Activated effector memory CD4-positive, alpha-beta T cell treated with Interleukin-2 at 50 U/mL for 16 hours (primary cell): ENCODE results near the gene GRIP2.

Source experiments
- DNase-seq: peaks from one replicate; pipeline ENCODE4 v3.0.0-alpha.2; 2020

The GRIP2 gene

DNA sequence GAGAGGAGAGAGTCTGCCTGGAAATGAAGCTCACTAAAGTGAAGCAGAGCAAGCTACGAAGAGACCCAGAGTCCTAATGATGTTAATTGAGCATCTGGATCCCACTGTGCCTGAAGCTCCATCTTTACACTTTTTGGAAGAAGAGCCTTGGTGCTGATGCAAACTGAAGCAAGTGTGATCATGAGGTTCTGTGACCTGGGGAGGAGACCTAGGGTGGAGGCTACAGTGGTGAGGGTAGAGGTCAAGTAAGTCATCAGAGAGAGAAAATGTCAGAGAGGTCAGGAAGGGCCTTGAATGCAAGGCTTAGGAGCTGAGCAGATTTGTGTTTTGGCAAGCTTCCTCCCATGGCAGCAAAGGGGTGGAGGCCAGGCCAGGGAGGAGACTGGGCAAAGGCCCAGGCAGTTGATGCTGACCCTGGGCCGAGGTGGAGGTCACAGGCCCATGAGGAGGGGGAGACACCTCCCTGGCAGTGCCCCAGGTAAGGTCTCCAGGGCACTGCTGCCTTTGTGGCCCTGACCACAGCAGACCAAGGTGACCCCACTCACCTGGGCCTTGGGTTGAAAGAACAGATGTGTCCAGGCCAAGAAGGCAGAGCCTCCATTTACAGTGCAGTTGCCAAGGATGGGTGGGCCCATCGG, 1.6 kb downstream of the GRIP2 start:
- DNase-seq = no peak

GRCh38 chr3:14537590-14538450, 2.3 kb downstream of the GRIP2 start:
- DNase-seq = no peak

- DNase-seq = no peak
Observed at GRCh38 chr3:14536837-14537589, 3.1 kb downstream of the GRIP2 start.

DNA sequence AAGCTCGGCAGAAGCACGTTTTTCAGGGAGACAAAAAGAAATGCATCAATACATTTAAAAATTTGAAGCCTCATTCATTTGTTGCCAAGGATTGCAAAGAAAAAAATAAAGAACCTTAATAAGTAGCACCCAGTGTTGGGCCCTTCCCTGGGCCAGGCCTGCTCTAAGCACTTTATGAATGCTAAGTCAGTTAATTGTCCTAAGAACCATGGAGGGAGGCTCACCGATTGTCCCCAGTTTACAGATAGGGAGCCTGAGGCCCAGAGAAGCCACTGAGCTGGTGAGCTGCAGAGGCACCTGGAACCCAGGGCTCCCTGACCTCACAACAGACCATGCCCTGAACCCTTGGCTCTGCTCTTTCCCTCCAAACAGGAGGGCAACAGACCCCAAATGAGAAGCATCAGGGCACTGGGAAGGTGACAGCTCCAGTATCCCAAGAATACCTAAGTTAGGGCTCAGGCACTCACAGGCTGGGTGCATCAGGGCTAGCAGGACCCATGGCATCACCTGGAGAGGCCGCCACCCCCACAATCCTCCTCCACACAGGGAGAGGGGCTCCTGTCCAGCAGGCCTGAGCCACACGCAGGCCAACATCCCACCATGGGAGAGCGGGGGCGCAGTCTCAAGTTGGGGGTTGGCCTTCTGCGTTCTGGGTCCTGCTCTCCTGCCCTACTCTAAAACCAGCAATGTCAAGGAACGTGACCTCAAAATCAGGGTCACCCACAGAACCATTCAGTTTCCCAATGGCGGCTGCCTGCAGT, 3.9 kb downstream of the GRIP2 start:
- no peak for DNase-seq

- DNase-seq = no peak
Observed at GRCh38 chr3:14535616-14536015, 4.5 kb downstream of the GRIP2 start.

DNA sequence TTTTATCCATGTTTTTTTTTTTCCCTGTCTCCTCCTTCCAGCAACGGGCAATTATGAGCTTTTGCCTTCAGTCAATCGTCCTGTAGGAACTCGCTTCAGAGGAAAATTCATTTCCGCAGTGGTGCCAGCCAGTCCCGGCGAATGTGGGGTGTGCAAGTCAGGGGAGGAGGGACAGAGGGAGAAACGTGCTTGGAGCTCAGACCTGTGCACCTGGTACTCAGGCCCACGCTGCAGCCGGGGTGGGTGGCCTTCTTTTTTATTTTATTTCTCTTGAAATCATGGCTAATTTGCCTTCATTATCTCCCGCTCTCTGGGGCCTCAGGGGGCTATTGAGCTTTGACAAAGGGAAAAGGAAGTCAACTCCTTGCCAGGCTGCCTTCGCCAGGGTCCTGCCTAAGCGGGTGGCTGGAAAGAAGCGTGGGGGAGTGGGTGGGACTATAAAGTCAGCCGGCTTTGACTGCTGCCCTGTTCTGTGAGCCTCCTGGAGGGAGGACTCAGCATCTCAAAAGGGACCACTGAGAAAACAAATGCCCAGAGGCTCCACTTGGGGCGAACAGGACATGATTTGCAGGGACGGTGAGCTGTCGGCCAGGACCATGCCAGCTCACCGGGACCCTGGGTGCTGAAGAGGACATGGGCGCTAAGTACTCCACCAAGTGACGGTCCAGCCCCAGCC, 5.5 kb downstream of the GRIP2 start:
- DNase-seq = no peak

GRCh38 chr3:14533457-14533958, 6.6 kb downstream of the GRIP2 start:
- DNase-seq = no peak

DNA sequence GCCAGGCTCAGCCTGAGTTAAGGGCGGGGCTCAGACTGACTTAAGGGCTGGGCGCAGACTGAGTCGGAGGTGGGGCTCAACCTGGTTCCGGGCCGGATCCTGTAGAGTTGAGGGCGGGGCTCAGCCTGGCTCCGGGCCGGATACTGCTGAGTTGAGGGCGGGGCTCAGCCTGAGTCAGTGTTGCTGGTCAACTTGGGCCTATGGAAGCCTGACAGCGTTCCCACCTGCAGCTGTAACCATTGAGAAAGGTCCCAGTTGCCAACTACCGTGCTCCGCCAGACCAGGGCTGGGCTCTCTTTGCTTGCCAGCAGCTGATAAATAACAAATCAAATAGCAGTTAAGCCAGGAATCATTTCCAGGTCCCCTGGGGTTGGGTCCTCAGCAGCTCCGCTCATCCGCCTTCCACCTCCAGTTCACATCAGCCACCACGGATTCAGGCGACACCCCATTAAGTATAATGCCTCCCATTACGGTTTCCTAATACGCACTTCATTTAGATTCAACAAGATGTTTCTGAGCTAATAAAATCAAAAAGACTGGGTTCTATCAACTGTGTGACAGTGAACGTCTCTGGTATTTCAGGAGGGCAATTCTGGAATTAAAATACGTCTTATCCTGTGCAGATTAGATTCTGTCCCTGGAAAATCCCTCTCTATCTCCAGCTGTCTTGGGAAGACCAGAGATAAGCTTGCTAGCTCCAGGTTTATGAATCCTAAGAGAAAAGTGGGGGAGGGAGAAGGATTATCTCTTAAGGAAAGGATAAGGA, 7.3 kb downstream of the GRIP2 start:
- DNase-seq = no peak

GRCh38 chr3:14531856-14532395, 8.2 kb downstream of the GRIP2 start:
- no peak for DNase-seq

DNA sequence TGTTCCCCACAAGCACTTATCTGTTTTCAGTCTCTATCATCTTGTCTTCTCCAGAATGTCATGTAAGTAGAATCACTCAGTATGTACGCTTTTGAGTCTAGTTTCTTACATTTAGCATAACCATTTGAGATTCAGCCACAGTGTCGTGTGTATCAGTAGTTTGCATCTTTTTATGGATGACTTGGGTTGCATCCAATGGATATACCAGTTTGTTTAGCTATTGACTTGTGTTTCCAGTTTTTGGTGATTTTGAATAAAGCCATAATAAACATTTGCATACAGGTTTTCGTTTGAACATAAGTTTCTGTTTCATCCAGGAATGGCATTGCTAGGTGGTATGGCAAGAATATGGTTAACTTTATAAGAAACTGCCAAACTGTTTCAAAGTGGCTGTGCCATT, 12.1 kb downstream of the GRIP2 start:
- no peak for DNase-seq

- DNase-seq = no peak
Observed at GRCh38 chr3:14525685-14526631, 14.2 kb downstream of the GRIP2 start.

DNA sequence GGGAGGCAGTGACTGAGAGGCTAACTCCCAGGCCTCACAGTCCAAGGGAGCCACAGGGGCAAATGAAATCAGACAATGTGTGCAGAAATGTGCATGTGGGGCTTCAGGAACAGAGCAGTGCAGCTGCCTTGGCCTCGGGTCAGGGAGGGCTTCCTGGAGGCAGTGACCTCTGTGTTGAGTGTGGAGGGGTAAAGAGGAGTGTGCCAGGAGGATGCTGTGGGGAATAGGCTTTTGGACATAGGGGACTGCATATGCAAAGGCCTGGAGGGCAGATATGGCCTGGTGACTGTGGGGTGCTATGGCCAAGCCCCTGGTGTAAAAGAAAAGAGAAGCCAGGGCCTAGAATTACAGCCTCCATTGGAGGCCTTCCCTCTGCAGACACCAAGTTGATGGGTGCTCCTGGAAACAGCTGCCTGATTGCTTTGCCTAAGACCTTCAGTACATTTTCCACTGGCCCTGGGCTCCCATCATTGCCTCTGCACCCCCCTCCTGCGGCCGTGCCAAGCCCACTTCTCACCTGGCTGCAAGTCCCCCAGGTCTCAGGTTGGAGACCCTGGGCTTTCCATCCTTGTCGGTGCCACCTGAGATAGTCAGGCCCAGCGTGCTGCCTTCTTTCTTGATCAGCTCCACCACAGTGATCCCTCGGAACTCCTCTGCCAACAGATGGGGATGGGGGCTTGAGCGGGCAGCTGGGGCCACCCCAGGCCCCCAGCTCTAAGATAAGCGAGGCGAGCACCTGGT, 15.1 kb downstream of the GRIP2 start:
- no peak for DNase-seq

GRCh38 chr3:14524311-14524711, 15.8 kb downstream of the GRIP2 start:
- no peak for DNase-seq

DNA sequence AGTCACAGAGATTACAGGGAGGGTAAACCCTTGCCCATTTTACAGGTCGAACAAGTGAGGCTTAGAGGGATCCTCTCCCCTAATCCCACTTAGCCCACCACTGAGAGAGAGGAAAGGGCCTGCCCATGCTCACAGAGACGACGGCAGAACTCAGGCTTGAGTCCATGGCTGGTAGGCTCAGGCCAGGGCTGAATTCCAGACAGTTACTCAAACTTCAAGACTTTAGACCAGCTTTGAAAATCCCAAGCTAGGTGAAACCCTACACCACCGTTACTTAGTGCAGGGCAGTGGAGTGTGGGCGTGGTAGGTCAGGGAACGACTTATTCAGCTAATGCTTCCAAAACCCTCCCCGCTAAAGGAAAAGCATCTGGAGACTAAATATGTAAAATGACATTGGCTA, 16.4 kb downstream of the GRIP2 start:
- DNase-seq = no peak

DNA sequence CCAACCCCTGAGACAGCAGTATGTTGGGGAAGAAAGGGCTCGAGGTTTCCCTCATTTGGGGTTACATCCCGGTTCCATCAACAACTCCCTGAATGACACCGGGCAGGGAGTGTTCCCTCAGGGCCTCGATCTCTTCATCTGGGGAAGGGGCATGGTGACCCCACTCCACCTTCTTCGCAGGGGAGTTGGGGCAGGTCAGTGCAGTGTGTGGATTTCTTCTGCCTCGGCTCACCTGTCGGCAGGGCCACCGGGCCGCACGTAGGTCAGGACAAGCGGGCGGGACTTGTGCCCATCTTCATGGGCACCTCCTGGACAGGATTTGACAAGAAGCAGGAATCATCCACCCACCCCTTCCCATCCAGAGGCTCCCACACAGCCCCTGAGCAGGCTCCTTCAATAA, 17.4 kb downstream of the GRIP2 start:
- no peak for DNase-seq

- DNase-seq = no peak
Observed at GRCh38 chr3:14522129-14522691, 17.9 kb downstream of the GRIP2 start.

GRCh38 chr3:14521611-14522010, 18.5 kb downstream of the GRIP2 start:
- DNase-seq = no peak

GRCh38 chr3:14520967-14521366, 19.2 kb downstream of the GRIP2 start:
- no peak for DNase-seq

GRCh38 chr3:14520149-14520548, 20.0 kb downstream of the GRIP2 start:
- no peak for DNase-seq
